Measurements from ENCODE around the gene SIM1.

SIM1 gene

GRCh38 chr6:100382031-100382430 lies 82.7 kb downstream of the SIM1 start:
- TF ChIP-seq CTCF (IDR thresholded peaks at IDR 0.05; ENCODE audit: extremely low read depth, insufficient read depth, missing control alignments) = no peak
- in situ Hi-C loops (cut with MboI; ENCODE audit: low pct_unique_long_range_greater_than_20kb, low sequenced_read_pairs, unreplicated experiment) = no loop called here
- no peak for DNase-seq (ENCODE audit: low spot score)

GRCh38 chr6:100381111-100381510 lies 83.6 kb downstream of the SIM1 start:
- in situ Hi-C loops (cut with MboI; ENCODE audit: low pct_unique_long_range_greater_than_20kb, low sequenced_read_pairs, unreplicated experiment) = no loop called here
- DNase-seq (ENCODE audit: low spot score) = no peak
- TF ChIP-seq CTCF (IDR thresholded peaks at IDR 0.05; ENCODE audit: extremely low read depth, insufficient read depth, missing control alignments) = no peak

- in situ Hi-C loops (cut with MboI; ENCODE audit: low pct_unique_long_range_greater_than_20kb, low sequenced_read_pairs, unreplicated experiment) = no loop called here
- DNase-seq (ENCODE audit: low spot score) = no peak
- TF ChIP-seq CTCF (IDR thresholded peaks at IDR 0.05; ENCODE audit: extremely low read depth, insufficient read depth, missing control alignments) = no peak
Measured at GRCh38 chr6:100379386-100379785, 85.3 kb downstream of the SIM1 start.

- in situ Hi-C loops (cut with MboI; ENCODE audit: low pct_unique_long_range_greater_than_20kb, low sequenced_read_pairs, unreplicated experiment) = no loop called here
- TF ChIP-seq CTCF (IDR thresholded peaks at IDR 0.05; ENCODE audit: extremely low read depth, insufficient read depth, missing control alignments) = no peak
- DNase-seq (ENCODE audit: low spot score) = no peak
Measured at GRCh38 chr6:100378576-100378975, 86.1 kb downstream of the SIM1 start.

- in situ Hi-C loops (cut with MboI; ENCODE audit: low pct_unique_long_range_greater_than_20kb, low sequenced_read_pairs, unreplicated experiment) = no loop called here
- no peak for DNase-seq (ENCODE audit: low spot score)
Measured at GRCh38 chr6:100376103-100376502, 88.6 kb downstream of the SIM1 start.

GRCh38 chr6:100372326-100373091 lies 92.2 kb downstream of the SIM1 start:
- DNase-seq (ENCODE audit: low spot score) = no peak
- in situ Hi-C loops (cut with MboI; ENCODE audit: low pct_unique_long_range_greater_than_20kb, low sequenced_read_pairs, unreplicated experiment) = no loop called here
- TF ChIP-seq CTCF (IDR thresholded peaks at IDR 0.05; ENCODE audit: extremely low read depth, insufficient read depth, missing control alignments) = no peak

More at GRCh38 chr6:100376103-100376502, 88.6 kb downstream of the SIM1 start:
- no peak for TF ChIP-seq CTCF (IDR thresholded peaks at IDR 0.05; ENCODE audit: extremely low read depth, insufficient read depth, missing control alignments)

Data from GM13977 (cell line).